Right cardiac atrium (tissue), 5 donors: ENCODE results near the gene GOT1. TPM values are rescaled to one million over a fixed set of nuclear protein-coding genes. Genes with fewer than 3 reads are reported as not detected.

Experiments
- ATAC-seq, 2 donors: fragments of 200-7000 bp; cut with Tn5 transposase; one replicate each; pipeline versions ENCODE4 v1.8.0 to v1.9.1; 2020; ENCODE audit warnings: moderate library complexity in 2 of 2, mild to moderate bottlenecking in 1 of 2
- DNase-seq, 3 donors: peaks; one replicate each; pipeline ENCODE4 v3.0.0-alpha.2; 2020
- H3K27ac ChIP-seq: one replicate; pipeline ENCODE4 v1.5.1; 2013; ENCODE audit warnings: mild to moderate bottlenecking, low read length, control low read depth, moderate library complexity
- H3K27me3 ChIP-seq: one replicate; pipeline ENCODE4 v1.6.1; 2013; ENCODE audit not compliant: control insufficient read depth, insufficient read depth
- H3K4me1 ChIP-seq: one replicate; pipeline ENCODE4 v1.6.1; 2013; ENCODE audit warnings: low read length; ENCODE audit not compliant: control insufficient read depth, insufficient read depth
- H3K4me3 ChIP-seq: one replicate; pipeline ENCODE4 v1.5.1; 2013; ENCODE audit warnings: low read length, control low read depth
- H3K9me3 ChIP-seq: one replicate; pipeline ENCODE4 v1.6.1; 2013; ENCODE audit warnings: low read length; ENCODE audit not compliant: control insufficient read depth
- WGBS: extraction: QIAGEN DNeasy Blood & Tissue Kit; methylation state at CpG from one replicate; pipeline ENCODE4 v1.1.7; 2013; 5-methylcytosine and 5-hydroxymethylcytosine counted together
- intact Hi-C, 4 donors: fragments of 100-400 bp; cut with DNase I; formaldehyde crosslinking; loops; one replicate each; pipeline versions ENCODE4 v1.11.0 to v1.14.0; 2022 to 2023
- polyA plus RNA-seq: library from polyadenylated mRNA; stranded (reverse); fragments of 200-250 nt; gene quantifications from one replicate; pipeline ENCODE4 v1.2.3, GENCODE V29; 2013
- total RNA-seq, 4 donors: library from RNA; stranded (reverse); fragmentation: NEBNext Ultra II Directional; extraction: Animal tissue kit (Norgen Biotek cat#: 25700); gene quantifications; one replicate each; pipeline ENCODE4 v1.2.1, GENCODE V29; 2021
- donor health status: healthy with polysubstance abuse.
- donor health status: DM: no; HTN: yes; CAD: no.
- donor health status: DM: no; HTN: no; CAD: no.
- donor health status: DM: no; HTN: yes; CAD: no; lungs with severe emphysema.
- donor health status: DM: yes; HTN: yes; CAD: no.

GOT1 gene
- total and polyA plus RNA-seq, 5 donors: 344 to 515 (median 413) TPM

- DNase-seq (no peak), ATAC-seq (no peak)
- H3K9me3 ChIP-seq: no peaks in the 10 kb centered on the region
- H3K4me1 ChIP-seq: peaks cover 3% of the 10 kb centered on the region
- peak overlapping the region; percentile 13 for H3K27ac ChIP-seq
- no peaks in the 10 kb centered on the region for H3K27me3 ChIP-seq
- H3K4me3 ChIP-seq: no peak overlapping the region
- WGBS: 59% methylated on average over 2 of the region's 2 CpGs
- intact Hi-C loops: no loop called here
These were observed 34.5 kb downstream of the GOT1 start for GRCh38 chr10:99395750-99396445.

GRCh38 chr10:99394761-99395386 lies 35.5 kb downstream of the GOT1 start:
- intact Hi-C loops: loop anchor here in 1 of 4 donors (5.0 kb wide), 1 partner anchor 222 kb away; no protein-coding TSS in a partner anchor
- 86% methylated on average over 7 of the region's 7 CpGs for WGBS
- Histone ChIP-seq H3K27ac (peak overlapping the region; percentile 25), H3K27me3 (no peaks in the 10 kb centered on the region), H3K4me3 (no peak overlapping the region), H3K4me1 (peaks cover 3% of the 10 kb centered on the region), H3K9me3 (no peaks in the 10 kb centered on the region)
- ATAC-seq (no peak), DNase-seq (no peak)

- Histone ChIP-seq H3K27ac (no peak overlapping the region), H3K4me1 (peaks cover 4% of the 10 kb centered on the region), H3K9me3 (no peaks in the 10 kb centered on the region), H3K4me3 (no peak overlapping the region), H3K27me3 (no peaks in the 10 kb centered on the region)
- DNase-seq (no peak), ATAC-seq (no peak)
- intact Hi-C loops: loop anchor here in 1 of 4 donors (5.0 kb wide), 1 partner anchor 223 kb away; no protein-coding TSS in a partner anchor
- WGBS: 82% methylated on average over 8 of the region's 8 CpGs
These were observed 36.2 kb downstream of the GOT1 start for GRCh38 chr10:99394256-99394655.

GRCh38 chr10:99393683-99394082 lies 36.7 kb downstream of the GOT1 start:
- Histone ChIP-seq H3K4me1 (peaks cover 7% of the 10 kb centered on the region), H3K27ac (no peak overlapping the region), H3K4me3 (no peak overlapping the region), H3K27me3 (no peaks in the 10 kb centered on the region), H3K9me3 (no peaks in the 10 kb centered on the region)
- DNase-seq (no peak), ATAC-seq (peak in 1 of 2 donors; percentile 2)
- WGBS: 85% methylated on average over 5 of the region's 5 CpGs
- intact Hi-C loops: loop anchor here in 1 of 4 donors (5.0 kb wide), 1 partner anchor 224 kb away; no protein-coding TSS in a partner anchor

- Histone ChIP-seq H3K4me1 (peaks cover 7% of the 10 kb centered on the region), H3K27me3 (no peaks in the 10 kb centered on the region), H3K27ac (no peak overlapping the region), H3K9me3 (no peaks in the 10 kb centered on the region), H3K4me3 (no peak overlapping the region)
- intact Hi-C loops: loop anchor here in 1 of 4 donors (5.0 kb wide), 1 partner anchor 224 kb away; no protein-coding TSS in a partner anchor
- 49% methylated on average over 2 of the region's 2 CpGs for WGBS
- DNase-seq: no peak
- no peak for ATAC-seq
These were observed 37.4 kb downstream of the GOT1 start for GRCh38 chr10:99393036-99393435.

GRCh38 chr10:99391346-99391745 lies 39.1 kb downstream of the GOT1 start:
- Histone ChIP-seq H3K4me1 (peaks cover 7% of the 10 kb centered on the region), H3K27ac (peak overlapping the region; percentile 76), H3K9me3 (no peaks in the 10 kb centered on the region), H3K27me3 (no peaks in the 10 kb centered on the region), H3K4me3 (no peak overlapping the region)
- WGBS: 63% methylated on average over 2 of the region's 2 CpGs
- DNase-seq (no peak), ATAC-seq (peak; percentile 36 to 77)
- intact Hi-C loops: loop anchor here in 1 of 4 donors (5.0 kb wide), 1 partner anchor 226 kb away; no protein-coding TSS in a partner anchor

- no peak for DNase-seq
- H3K27ac ChIP-seq: no peak overlapping the region
- H3K4me3 ChIP-seq: no peak overlapping the region
- WGBS: 76% methylated on average over 9 of the region's 9 CpGs
- H3K4me1 ChIP-seq: peaks cover 7% of the 10 kb centered on the region
- intact Hi-C loops: loop anchor here in 1 of 4 donors (5.0 kb wide), 1 partner anchor 227 kb away; no protein-coding TSS in a partner anchor
- no peaks in the 10 kb centered on the region for H3K9me3 ChIP-seq
- ATAC-seq: no peak
- no peaks in the 10 kb centered on the region for H3K27me3 ChIP-seq
These were observed 40.5 kb downstream of the GOT1 start for GRCh38 chr10:99389729-99390480.

GRCh38 chr10:99387541-99387940 lies 42.9 kb downstream of the GOT1 start:
- no peak overlapping the region for H3K4me3 ChIP-seq
- no peak overlapping the region for H3K27ac ChIP-seq
- no peaks in the 10 kb centered on the region for H3K27me3 ChIP-seq
- DNase-seq (no peak), ATAC-seq (no peak)
- WGBS: 84% methylated on average over 11 of the region's 11 CpGs
- intact Hi-C loops: loop anchor here in 1 of 4 donors (2.0 kb wide), 1 partner anchor 221 kb away; no protein-coding TSS in a partner anchor
- no peaks in the 10 kb centered on the region for H3K9me3 ChIP-seq
- H3K4me1 ChIP-seq: peaks cover 7% of the 10 kb centered on the region

- DNase-seq: no peak
- Histone ChIP-seq H3K9me3 (no peaks in the 10 kb centered on the region), H3K4me3 (no peak overlapping the region), H3K27ac (no peak overlapping the region), H3K4me1 (peaks cover 7% of the 10 kb centered on the region), H3K27me3 (no peaks in the 10 kb centered on the region)
- intact Hi-C loops: loop anchor here in 1 of 4 donors (2.0 kb wide), 1 partner anchor 222 kb away; no protein-coding TSS in a partner anchor
- 61% methylated on average over 4 of the region's 4 CpGs for WGBS
- ATAC-seq: no peak
These were observed 43.4 kb downstream of the GOT1 start for GRCh38 chr10:99387071-99387470.

- no peaks in the 10 kb centered on the region for H3K27me3 ChIP-seq
- H3K9me3 ChIP-seq: no peaks in the 10 kb centered on the region
- no peaks in the 10 kb centered on the region for H3K4me1 ChIP-seq
- no peak for DNase-seq
- WGBS: 85% methylated on average over 1 of the region's 1 CpG
- intact Hi-C loops: no loop called here
- H3K27ac ChIP-seq: no peak overlapping the region
- no peak for ATAC-seq
- H3K4me3 ChIP-seq: no peak overlapping the region
These were observed 48.2 kb downstream of the GOT1 start for GRCh38 chr10:99382176-99382575.

GRCh38 chr10:99375426-99375825 lies 55.0 kb downstream of the GOT1 start:
- no peak for DNase-seq
- intact Hi-C loops: no loop called here
- ATAC-seq: no peak
- Histone ChIP-seq H3K27ac (no peak overlapping the region), H3K9me3 (no peaks in the 10 kb centered on the region), H3K4me1 (peaks cover 3% of the 10 kb centered on the region), H3K4me3 (no peak overlapping the region), H3K27me3 (no peaks in the 10 kb centered on the region)
